ENCODE measurements around the gene MT1A. TPM values are rescaled to one million over a fixed set of nuclear protein-coding genes. Genes with fewer than 3 reads are reported as not detected.

MT1A gene
- total RNA-seq, 1 experiment from 2014 or later = not detected

DNA sequence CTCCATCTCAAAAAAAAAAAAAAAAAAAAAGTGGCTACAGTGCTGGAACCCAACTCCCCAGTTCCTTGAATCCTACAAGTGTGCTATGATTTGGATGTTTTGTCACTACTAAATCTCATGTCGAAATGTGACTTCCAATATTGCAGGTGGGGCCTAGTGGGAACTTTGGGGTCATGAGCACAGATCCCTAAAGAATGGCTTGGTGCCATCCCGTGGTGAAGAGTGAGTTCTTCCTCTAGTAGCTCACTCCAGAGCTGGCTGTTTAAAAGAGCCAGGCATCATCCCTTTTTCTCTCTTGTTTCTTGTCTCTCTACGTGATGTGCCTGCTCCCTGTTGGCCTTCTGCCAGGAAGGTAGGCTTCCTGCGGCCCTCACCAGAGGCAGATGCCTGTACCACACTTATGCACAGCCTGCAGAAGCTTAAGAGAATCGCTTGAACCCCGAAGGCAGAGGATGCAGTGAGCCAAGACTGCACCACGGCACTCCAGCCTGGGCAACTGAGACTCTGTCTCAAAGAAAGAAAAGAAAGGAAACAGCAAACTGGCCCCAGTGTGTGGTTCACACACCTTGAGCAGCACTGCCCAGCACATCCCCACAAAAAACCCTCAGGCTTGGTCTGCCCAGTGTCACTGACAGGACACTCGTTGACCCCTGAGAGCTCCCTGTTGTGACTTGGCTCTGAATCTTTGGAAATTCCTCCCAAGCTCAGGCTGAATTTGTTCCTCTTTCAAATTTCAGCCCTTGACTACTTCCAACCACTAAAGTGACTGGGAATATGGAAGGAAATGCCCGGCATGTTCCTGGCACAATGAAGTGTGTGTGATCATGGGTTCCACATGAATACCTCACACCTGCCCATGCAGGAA is 9.7 kb upstream of the MT1A start:
- intact Hi-C loops (cut with micrococcal nuclease; ENCODE audit: unreplicated experiment) = no loop called here
- peaks cover 6% of the 10 kb centered on the region for H3K4me1 ChIP-seq (ENCODE audit: insufficient read depth, low read length, poor library complexity, severe bottlenecking)
- TF ChIP-seq, protein P1, sequence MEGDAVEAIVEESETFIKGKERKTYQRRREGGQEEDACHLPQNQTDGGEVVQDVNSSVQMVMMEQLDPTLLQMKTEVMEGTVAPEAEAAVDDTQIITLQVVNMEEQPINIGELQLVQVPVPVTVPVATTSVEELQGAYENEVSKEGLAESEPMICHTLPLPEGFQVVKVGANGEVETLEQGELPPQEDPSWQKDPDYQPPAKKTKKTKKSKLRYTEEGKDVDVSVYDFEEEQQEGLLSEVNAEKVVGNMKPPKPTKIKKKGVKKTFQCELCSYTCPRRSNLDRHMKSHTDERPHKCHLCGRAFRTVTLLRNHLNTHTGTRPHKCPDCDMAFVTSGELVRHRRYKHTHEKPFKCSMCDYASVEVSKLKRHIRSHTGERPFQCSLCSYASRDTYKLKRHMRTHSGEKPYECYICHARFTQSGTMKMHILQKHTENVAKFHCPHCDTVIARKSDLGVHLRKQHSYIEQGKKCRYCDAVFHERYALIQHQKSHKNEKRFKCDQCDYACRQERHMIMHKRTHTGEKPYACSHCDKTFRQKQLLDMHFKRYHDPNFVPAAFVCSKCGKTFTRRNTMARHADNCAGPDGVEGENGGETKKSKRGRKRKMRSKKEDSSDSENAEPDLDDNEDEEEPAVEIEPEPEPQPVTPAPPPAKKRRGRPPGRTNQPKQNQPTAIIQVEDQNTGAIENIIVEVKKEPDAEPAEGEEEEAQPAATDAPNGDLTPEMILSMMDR (conservative IDR thresholded peaks at IDR 0.05; ENCODE audit: low read depth, low read length) = no peak
- TF ChIP-seq EZH2 (IDR thresholded peaks at IDR 0.05; ENCODE audit: borderline replicate concordance, low read depth, low read length, poor library complexity, severe bottlenecking) = no peak
- no TSS peak for BruUV-seq (replicated peaks)
- H3K9me3 ChIP-seq (ENCODE audit: low read depth, low read length, poor library complexity, severe bottlenecking) = no peaks in the 10 kb centered on the region
- H3K4me3 ChIP-seq (ENCODE audit: low read depth, low read length, poor library complexity, severe bottlenecking) = no peak overlapping the region
- no peak overlapping the region for H3K27ac ChIP-seq (ENCODE audit: low read depth, low read length, poor library complexity, severe bottlenecking)
- ChIA-PET POLR2A (ENCODE audit: low non-redundant PET) (no interaction called here), CTCF (no interaction called here)
- no peaks in the 10 kb centered on the region for H3K36me3 ChIP-seq (ENCODE audit: insufficient read depth, low read length, poor library complexity, severe bottlenecking)
- H3K27me3 ChIP-seq (replicated peaks; ENCODE audit: insufficient read depth, low read depth, low read length, poor library complexity) = peaks cover 23% of the 10 kb centered on the region
- no peak for DNase-seq (ENCODE audit: low spot score)

DNA sequence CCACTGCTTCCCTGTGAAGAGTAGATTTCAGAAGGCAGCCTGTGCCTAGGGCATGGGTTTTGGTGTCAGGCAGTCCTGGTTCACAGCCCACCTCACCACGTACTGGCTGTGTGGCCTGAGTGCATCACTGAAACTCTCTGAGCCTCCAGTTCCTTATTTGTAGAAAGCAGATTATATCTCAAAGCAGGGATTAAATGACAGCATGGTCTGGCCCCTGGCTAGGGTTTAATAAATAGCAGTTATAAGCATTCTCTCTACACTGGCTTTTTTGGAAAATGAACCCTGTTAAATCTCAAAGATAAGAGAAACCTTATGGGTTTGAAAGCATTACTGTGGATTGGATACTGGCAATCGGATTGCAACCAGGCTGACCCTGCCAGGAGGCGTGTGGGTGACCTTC is 8.9 kb upstream of the MT1A start:
- peaks cover 6% of the 10 kb centered on the region for H3K4me1 ChIP-seq (ENCODE audit: insufficient read depth, low read length, poor library complexity, severe bottlenecking)
- H3K27me3 ChIP-seq (replicated peaks; ENCODE audit: insufficient read depth, low read depth, low read length, poor library complexity) = peaks cover 31% of the 10 kb centered on the region
- no peak overlapping the region for H3K27ac ChIP-seq (ENCODE audit: low read depth, low read length, poor library complexity, severe bottlenecking)
- no peak for DNase-seq (ENCODE audit: low spot score)
- POLR2A ChIA-PET (ENCODE audit: low non-redundant PET) = no interaction called here
- H3K36me3 ChIP-seq (ENCODE audit: insufficient read depth, low read length, poor library complexity, severe bottlenecking) = no peaks in the 10 kb centered on the region
- BruUV-seq (replicated peaks) = no TSS peak
- no peak overlapping the region for H3K4me3 ChIP-seq (ENCODE audit: low read depth, low read length, poor library complexity, severe bottlenecking)
- TF ChIP-seq, protein P1 (conservative IDR thresholded peaks at IDR 0.05; ENCODE audit: low read depth, low read length) = no peak
- TF ChIP-seq EZH2 (IDR thresholded peaks at IDR 0.05; ENCODE audit: borderline replicate concordance, low read depth, low read length, poor library complexity, severe bottlenecking) = no peak
- CTCF ChIA-PET = no interaction called here
- intact Hi-C loops (cut with micrococcal nuclease; ENCODE audit: unreplicated experiment) = no loop called here
- H3K9me3 ChIP-seq (ENCODE audit: low read depth, low read length, poor library complexity, severe bottlenecking) = no peaks in the 10 kb centered on the region

DNA sequence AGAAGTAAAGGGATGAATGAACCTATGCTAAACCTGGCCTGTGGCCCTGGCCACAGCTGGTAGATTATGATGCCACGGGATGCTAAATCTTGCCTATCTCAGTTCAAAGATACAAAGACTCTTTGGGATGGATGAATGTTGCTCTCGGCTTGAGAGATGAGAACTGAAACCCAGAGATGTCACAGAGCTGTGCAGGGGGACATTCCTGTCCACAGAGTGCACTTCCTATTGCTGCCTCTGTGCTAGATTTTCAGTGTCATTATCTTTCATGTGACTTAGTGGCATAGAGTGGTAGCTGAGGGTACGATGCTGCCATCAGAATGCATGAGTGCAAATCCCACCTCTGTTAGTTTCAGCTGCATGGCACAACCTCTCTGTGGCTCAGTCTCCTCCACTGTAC is 8.3 kb upstream of the MT1A start:
- CTCF ChIA-PET = no interaction called here
- H3K9me3 ChIP-seq (ENCODE audit: low read depth, low read length, poor library complexity, severe bottlenecking) = no peaks in the 10 kb centered on the region
- H3K36me3 ChIP-seq (ENCODE audit: insufficient read depth, low read length, poor library complexity, severe bottlenecking) = no peaks in the 10 kb centered on the region
- H3K4me3 ChIP-seq (ENCODE audit: low read depth, low read length, poor library complexity, severe bottlenecking) = no peak overlapping the region
- intact Hi-C loops (cut with micrococcal nuclease; ENCODE audit: unreplicated experiment) = no loop called here
- no peak overlapping the region for H3K27ac ChIP-seq (ENCODE audit: low read depth, low read length, poor library complexity, severe bottlenecking)
- peaks cover 37% of the 10 kb centered on the region for H3K27me3 ChIP-seq (replicated peaks; ENCODE audit: insufficient read depth, low read depth, low read length, poor library complexity)
- TF ChIP-seq, protein P1 (conservative IDR thresholded peaks at IDR 0.05; ENCODE audit: low read depth, low read length) = no peak
- no peak for TF ChIP-seq EZH2 (IDR thresholded peaks at IDR 0.05; ENCODE audit: borderline replicate concordance, low read depth, low read length, poor library complexity, severe bottlenecking)
- DNase-seq (ENCODE audit: low spot score) = no peak
- POLR2A ChIA-PET (ENCODE audit: low non-redundant PET) = no interaction called here
- peaks cover 6% of the 10 kb centered on the region for H3K4me1 ChIP-seq (ENCODE audit: insufficient read depth, low read length, poor library complexity, severe bottlenecking)
- no TSS peak for BruUV-seq (replicated peaks)
